Mesendoderm (in vitro differentiated cells): ENCODE results near the gene AKT1.

ENCODE experiments used
- DNase-seq: peaks from one replicate; pipeline ENCODE4 v3.0.0; 2013
- H2AK5ac ChIP-seq: 2 replicates; pipeline ENCODE4 v1.6.1; 2013; ENCODE audit warnings: low read length, inconsistent platforms
- H2BK120ac ChIP-seq: 2 replicates; pipeline ENCODE4 v1.6.1; 2013; ENCODE audit warnings: low read depth, mild to moderate bottlenecking, low read length, moderate library complexity, mixed read lengths
- H2BK15ac ChIP-seq: replicated peaks from 2 replicates; pipeline ENCODE4 v1.6.1; 2013; ENCODE audit warnings: low read depth, mild to moderate bottlenecking, moderate library complexity
- H2BK5ac ChIP-seq: 2 replicates; pipeline ENCODE4 v1.6.1; 2013; ENCODE audit warnings: low read length, inconsistent platforms
- H3K18ac ChIP-seq: 2 replicates; pipeline ENCODE4 v1.6.1; 2013; ENCODE audit warnings: mild to moderate bottlenecking, low read length, mixed read lengths
- H3K23ac ChIP-seq: one replicate; pipeline ENCODE4 v1.6.1; 2013; ENCODE audit warnings: low read length
- H3K27ac ChIP-seq: 2 replicates; pipeline ENCODE4 v1.5.1; 2013; ENCODE audit warnings: low read depth, mild to moderate bottlenecking, inconsistent platforms, low read length, moderate library complexity
- H3K27me3 ChIP-seq: 2 replicates; pipeline ENCODE4 v1.6.1; 2013; ENCODE audit warnings: low read length, control low read depth, mild to moderate bottlenecking, inconsistent platforms; ENCODE audit not compliant: insufficient read depth, poor library complexity
- H3K36me3 ChIP-seq: 2 replicates; pipeline ENCODE4 v1.6.1; 2013; ENCODE audit warnings: low read length, inconsistent platforms; ENCODE audit not compliant: control insufficient read depth, insufficient read depth
- H3K4ac ChIP-seq: one replicate; pipeline ENCODE4 v1.6.1; 2013; ENCODE audit warnings: low read depth, mild to moderate bottlenecking, low read length, moderate library complexity
- H3K4me1 ChIP-seq: 2 replicates; pipeline ENCODE4 v1.6.1; 2013; ENCODE audit warnings: low read depth, low read length, inconsistent platforms; ENCODE audit not compliant: control insufficient read depth
- H3K4me2 ChIP-seq: 2 replicates; pipeline ENCODE4 v1.6.1; 2013; ENCODE audit warnings: low read length
- H3K4me3 ChIP-seq: 2 replicates; pipeline ENCODE4 v1.5.1; 2013; ENCODE audit warnings: mild to moderate bottlenecking, low read length
- H3K56ac ChIP-seq: one replicate; pipeline ENCODE4 v1.6.1; 2013; ENCODE audit warnings: low read length
- H3K79me1 ChIP-seq: 2 replicates; pipeline ENCODE4 v1.6.1; 2013; ENCODE audit warnings: low read length, inconsistent platforms
- H3K79me2 ChIP-seq: 2 replicates; pipeline ENCODE4 v1.6.1; 2013; ENCODE audit warnings: mild to moderate bottlenecking, low read length; ENCODE audit not compliant: control insufficient read depth, insufficient read depth
- H3K9ac ChIP-seq: 2 replicates; pipeline ENCODE4 v1.6.1; 2013; ENCODE audit warnings: low read length, inconsistent platforms
- H4K5ac ChIP-seq: one replicate; pipeline ENCODE4 v1.6.1; 2013; ENCODE audit warnings: low read length
- H4K8ac ChIP-seq: one replicate; pipeline ENCODE4 v1.6.1; 2013; ENCODE audit warnings: low read depth, mild to moderate bottlenecking, control low read depth, low read length, moderate library complexity
- WGBS: extraction: QIAGEN DNeasy Blood & Tissue Kit; methylation state at CpG from one replicate; pipeline ENCODE4 v1.1.7; 2013; ENCODE audit warnings: low lambda C conversion rate, missing lambda C conversion rate; ENCODE audit not compliant: insufficient coverage; ENCODE audit errors: extremely low coverage; 5-methylcytosine and 5-hydroxymethylcytosine counted together

AKT1 gene

GRCh38 chr14:104757238-104757585 is 38.3 kb downstream of the AKT1 start:
- H3K18ac ChIP-seq = no peak overlapping the region
- peaks cover 32% of the 10 kb centered on the region for H3K79me2 ChIP-seq
- H3K36me3 ChIP-seq = peaks cover 8% of the 10 kb centered on the region
- no peak overlapping the region for H3K9ac ChIP-seq
- no peak overlapping the region for H4K8ac ChIP-seq
- WGBS = no CpG with 5 or more reads among the region's 10 CpGs
- H2AK5ac ChIP-seq = no peak overlapping the region
- no peak overlapping the region for H3K23ac ChIP-seq
- no peak overlapping the region for H2BK15ac ChIP-seq
- H3K27me3 ChIP-seq = no peaks in the 10 kb centered on the region
- H3K4ac ChIP-seq = no peak overlapping the region
- no peak overlapping the region for H3K4me3 ChIP-seq
- H3K4me2 ChIP-seq = no peak overlapping the region
- no peak overlapping the region for H2BK120ac ChIP-seq
- no peak overlapping the region for H3K27ac ChIP-seq
- no peak overlapping the region for H3K56ac ChIP-seq
- no peak overlapping the region for H2BK5ac ChIP-seq
- no peak for DNase-seq
- peaks cover 31% of the 10 kb centered on the region for H3K79me1 ChIP-seq
- H4K5ac ChIP-seq = no peak overlapping the region
- H3K4me1 ChIP-seq = peaks cover 4% of the 10 kb centered on the region

GRCh38 chr14:104756477-104757237 is 38.9 kb downstream of the AKT1 start:
- H3K79me1 ChIP-seq = peaks cover 31% of the 10 kb centered on the region
- H2BK15ac ChIP-seq = no peak overlapping the region
- no peak overlapping the region for H2BK5ac ChIP-seq
- no peak overlapping the region for H2BK120ac ChIP-seq
- peaks cover 32% of the 10 kb centered on the region for H3K79me2 ChIP-seq
- WGBS = no CpG with 5 or more reads among the region's 27 CpGs
- H3K36me3 ChIP-seq = peaks cover 8% of the 10 kb centered on the region
- H3K27me3 ChIP-seq = no peaks in the 10 kb centered on the region
- no peak overlapping the region for H3K56ac ChIP-seq
- no peak overlapping the region for H3K9ac ChIP-seq
- H3K4ac ChIP-seq = no peak overlapping the region
- no peak overlapping the region for H3K4me2 ChIP-seq
- H3K27ac ChIP-seq = no peak overlapping the region
- no peak overlapping the region for H3K23ac ChIP-seq
- no peak overlapping the region for H4K8ac ChIP-seq
- no peak overlapping the region for H2AK5ac ChIP-seq
- H3K18ac ChIP-seq = no peak overlapping the region
- peaks cover 4% of the 10 kb centered on the region for H3K4me1 ChIP-seq
- no peak overlapping the region for H4K5ac ChIP-seq
- no peak overlapping the region for H3K4me3 ChIP-seq
- no peak for DNase-seq

- no peak overlapping the region for H2BK120ac ChIP-seq
- no peak overlapping the region for H3K27ac ChIP-seq
- H3K4me1 ChIP-seq = peaks cover 4% of the 10 kb centered on the region
- no peak overlapping the region for H3K4ac ChIP-seq
- no peak overlapping the region for H3K4me3 ChIP-seq
- no peak overlapping the region for H3K56ac ChIP-seq
- no peaks in the 10 kb centered on the region for H3K27me3 ChIP-seq
- H3K23ac ChIP-seq = no peak overlapping the region
- H3K79me2 ChIP-seq = peaks cover 32% of the 10 kb centered on the region
- H3K36me3 ChIP-seq = peaks cover 8% of the 10 kb centered on the region
- H2BK15ac ChIP-seq = no peak overlapping the region
- DNase-seq = no peak
- no peak overlapping the region for H3K18ac ChIP-seq
- H3K4me2 ChIP-seq = no peak overlapping the region
- H2AK5ac ChIP-seq = no peak overlapping the region
- H2BK5ac ChIP-seq = no peak overlapping the region
- no peak overlapping the region for H4K8ac ChIP-seq
- no peak overlapping the region for H3K9ac ChIP-seq
- H3K79me1 ChIP-seq = peaks cover 31% of the 10 kb centered on the region
- no peak overlapping the region for H4K5ac ChIP-seq
- no CpG with 5 or more reads among the region's 11 CpGs for WGBS
Observed at GRCh38 chr14:104755621-104756020, 39.9 kb downstream of the AKT1 start.

GRCh38 chr14:104754213-104754851 is 41.2 kb downstream of the AKT1 start:
- Histone ChIP-seq H3K4me3 (peak overlapping the region; percentile 91), H3K56ac (peak overlapping the region; percentile 92), H2BK120ac (no peak overlapping the region), H4K5ac (no peak overlapping the region), H2BK5ac (no peak overlapping the region), H3K27me3 (no peaks in the 10 kb centered on the region), H3K79me1 (peaks cover 27% of the 10 kb centered on the region), H4K8ac (no peak overlapping the region), H3K9ac (peak overlapping the region; percentile 95), H3K4me1 (peaks cover 4% of the 10 kb centered on the region), H2BK15ac (no peak overlapping the region), H3K27ac (no peak overlapping the region), H3K4me2 (peak overlapping the region; percentile 80), H3K23ac (no peak overlapping the region), H3K79me2 (peaks cover 32% of the 10 kb centered on the region), H2AK5ac (no peak overlapping the region), H3K18ac (no peak overlapping the region), H3K36me3 (peaks cover 8% of the 10 kb centered on the region), H3K4ac (no peak overlapping the region)
- no CpG with 5 or more reads among the region's 13 CpGs for WGBS
- no peak for DNase-seq

GRCh38 chr14:104753528-104754212 is 41.9 kb downstream of the AKT1 start:
- no peak overlapping the region for H2BK120ac ChIP-seq
- peaks cover 27% of the 10 kb centered on the region for H3K79me1 ChIP-seq
- no peak overlapping the region for H2BK15ac ChIP-seq
- no peak overlapping the region for H4K5ac ChIP-seq
- peaks cover 4% of the 10 kb centered on the region for H3K4me1 ChIP-seq
- WGBS = no CpG with 5 or more reads among the region's 30 CpGs
- H3K18ac ChIP-seq = no peak overlapping the region
- H3K27ac ChIP-seq = peak overlapping the region; percentile 4
- H3K4ac ChIP-seq = no peak overlapping the region
- peak overlapping the region; percentile 92 for H3K56ac ChIP-seq
- H2AK5ac ChIP-seq = no peak overlapping the region
- no peaks in the 10 kb centered on the region for H3K27me3 ChIP-seq
- peaks cover 8% of the 10 kb centered on the region for H3K36me3 ChIP-seq
- no peak for DNase-seq
- H3K79me2 ChIP-seq = peaks cover 32% of the 10 kb centered on the region
- no peak overlapping the region for H2BK5ac ChIP-seq
- H4K8ac ChIP-seq = no peak overlapping the region
- peak overlapping the region; percentile 91 for H3K4me3 ChIP-seq
- H3K23ac ChIP-seq = peak overlapping the region; percentile 48
- H3K4me2 ChIP-seq = peak overlapping the region; percentile 80
- H3K9ac ChIP-seq = peak overlapping the region; percentile 95
